HTERT RPE-1 (cell line): ENCODE results near the gene OSGIN1.

Source experiments
- in situ Hi-C: fragments of 300-500 bp; cut with MboI; formaldehyde crosslinking; loops from 4 replicates; pipeline ENCODE4 v1.14.3; 2020; ENCODE audit warnings: low sequenced_read_pairs

Gene OSGIN1

GRCh38 chr16:83968306-83968851, 15.3 kb downstream of the OSGIN1 start:
- in situ Hi-C loops = loop anchor here (25.0 kb wide), 1 partner anchor 94 kb away; no protein-coding TSS in a partner anchor

GRCh38 chr16:83968891-83969649, 16.0 kb downstream of the OSGIN1 start:
- in situ Hi-C loops = loop anchor here (25.0 kb wide), 1 partner anchor 93 kb away; no protein-coding TSS in a partner anchor

GRCh38 chr16:83969771-83970429, 16.9 kb downstream of the OSGIN1 start:
- in situ Hi-C loops = loop anchor here (25.0 kb wide), 1 partner anchor 92 kb away; no protein-coding TSS in a partner anchor

GRCh38 chr16:83970430-83970815, 17.4 kb downstream of the OSGIN1 start:
- in situ Hi-C loops = loop anchor here (25.0 kb wide), 1 partner anchor 92 kb away; no protein-coding TSS in a partner anchor

GRCh38 chr16:83971165-83972130, 18.4 kb downstream of the OSGIN1 start:
- in situ Hi-C loops = loop anchor here (25.0 kb wide), 1 partner anchor 91 kb away; no protein-coding TSS in a partner anchor

GRCh38 chr16:83972256-83973008, 19.4 kb downstream of the OSGIN1 start:
- in situ Hi-C loops = loop anchor here (25.0 kb wide), 1 partner anchor 90 kb away; no protein-coding TSS in a partner anchor

- in situ Hi-C loops = loop anchor here (25.0 kb wide), 1 partner anchor 89 kb away; no protein-coding TSS in a partner anchor
Observed at GRCh38 chr16:83973077-83973476, 20.0 kb downstream of the OSGIN1 start.

GRCh38 chr16:83973581-83974385, 20.7 kb downstream of the OSGIN1 start:
- in situ Hi-C loops = loop anchor here (25.0 kb wide), 1 partner anchor 89 kb away; no protein-coding TSS in a partner anchor

- in situ Hi-C loops = loop anchor here (25.0 kb wide), 1 partner anchor 88 kb away; no protein-coding TSS in a partner anchor
Observed at GRCh38 chr16:83974475-83974874, 21.4 kb downstream of the OSGIN1 start.

- in situ Hi-C loops = no loop called here
Observed at GRCh38 chr16:83975590-83976260, 22.7 kb downstream of the OSGIN1 start.

- in situ Hi-C loops = no loop called here
Observed at GRCh38 chr16:83977056-83977815, 24.2 kb downstream of the OSGIN1 start.

GRCh38 chr16:83978401-83978904, 25.4 kb downstream of the OSGIN1 start:
- in situ Hi-C loops = no loop called here

- in situ Hi-C loops = no loop called here
Observed at GRCh38 chr16:83979441-83979840, 26.4 kb downstream of the OSGIN1 start.

GRCh38 chr16:83980794-83981193, 27.8 kb downstream of the OSGIN1 start:
- in situ Hi-C loops = no loop called here

GRCh38 chr16:83981799-83982198, 28.8 kb downstream of the OSGIN1 start:
- in situ Hi-C loops = no loop called here

- in situ Hi-C loops = no loop called here
Observed at GRCh38 chr16:83983491-83983890, 30.5 kb downstream of the OSGIN1 start.

- in situ Hi-C loops = no loop called here
Observed at GRCh38 chr16:83989300-83989699, 36.3 kb downstream of the OSGIN1 start.
